Activated gamma-delta T cell treated with Interleukin-2 at 50 U/mL for 16 hours (primary cell): ENCODE results near the gene FOXC1.

Experiments used
- DNase-seq: peaks from one replicate; pipeline ENCODE4 v3.0.0-alpha.2; 2020

The FOXC1 gene

GRCh38 chr6:1584996-1585668 lies 24.6 kb upstream of the FOXC1 start:
- no peak for DNase-seq

GRCh38 chr6:1585669-1586049 lies 24.1 kb upstream of the FOXC1 start:
- DNase-seq, result no peak

GRCh38 chr6:1586256-1586655 lies 23.5 kb upstream of the FOXC1 start:
- no peak for DNase-seq

- no peak for DNase-seq
Observed at GRCh38 chr6:1586861-1587450, 22.8 kb upstream of the FOXC1 start.

DNA sequence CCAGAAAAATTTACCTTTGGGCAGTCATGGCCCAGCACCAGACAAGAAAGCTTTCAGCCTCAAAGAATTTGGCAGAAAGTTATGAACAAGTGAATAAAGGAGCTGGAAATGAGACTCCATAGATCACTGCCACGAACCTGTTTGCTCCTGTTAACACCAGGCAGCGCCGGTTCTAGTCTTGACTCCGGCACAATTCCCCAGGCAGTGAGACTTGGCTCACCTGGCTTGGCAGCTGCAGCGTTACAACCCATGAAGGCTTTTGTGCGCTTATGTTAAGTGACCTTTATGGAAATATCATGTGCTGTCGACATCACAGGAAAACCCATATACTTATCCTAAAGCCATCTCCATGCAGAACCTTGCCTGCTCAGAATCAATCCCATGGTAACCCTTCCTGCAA lies 22.2 kb upstream of the FOXC1 start:
- DNase-seq, result no peak

DNA sequence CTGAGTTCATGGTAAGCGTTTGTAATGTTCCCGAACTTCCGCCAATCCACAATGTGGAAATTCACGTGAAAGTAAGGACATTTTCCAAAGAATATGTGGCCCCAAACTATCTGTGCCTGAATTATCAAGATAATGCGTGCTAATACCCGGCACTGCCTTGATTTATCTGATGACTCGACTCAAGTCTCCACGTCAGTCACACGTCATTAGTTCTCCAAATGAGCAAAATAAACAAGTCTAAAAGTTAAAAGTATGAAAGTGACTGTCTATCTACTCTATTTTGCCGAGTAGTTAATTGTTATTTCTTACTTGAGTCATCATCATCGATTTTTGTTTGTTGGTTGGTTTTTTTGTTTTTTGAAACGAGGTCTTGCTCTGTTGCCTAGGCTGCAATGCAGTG lies 21.7 kb upstream of the FOXC1 start:
- DNase-seq, result no peak

DNA sequence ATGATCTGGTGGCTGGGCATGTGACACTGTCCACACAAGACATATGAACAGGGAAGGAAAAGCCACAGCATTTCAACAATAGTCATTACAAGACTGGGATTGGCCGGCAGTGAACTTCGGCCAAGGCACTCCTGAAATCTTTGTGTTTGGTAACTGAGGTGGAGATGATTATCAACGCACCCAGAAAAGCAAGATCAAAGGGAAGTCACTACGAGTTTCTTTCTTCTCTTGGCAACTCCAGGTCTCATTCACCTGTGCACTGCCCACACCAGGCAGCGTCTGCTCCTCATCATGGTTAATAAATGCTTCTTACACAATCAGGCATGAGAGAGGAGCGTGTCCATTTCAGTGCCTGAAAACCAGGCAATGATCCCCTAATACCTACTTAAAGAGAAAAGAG lies 20.5 kb upstream of the FOXC1 start:
- DNase-seq, result no peak

DNA sequence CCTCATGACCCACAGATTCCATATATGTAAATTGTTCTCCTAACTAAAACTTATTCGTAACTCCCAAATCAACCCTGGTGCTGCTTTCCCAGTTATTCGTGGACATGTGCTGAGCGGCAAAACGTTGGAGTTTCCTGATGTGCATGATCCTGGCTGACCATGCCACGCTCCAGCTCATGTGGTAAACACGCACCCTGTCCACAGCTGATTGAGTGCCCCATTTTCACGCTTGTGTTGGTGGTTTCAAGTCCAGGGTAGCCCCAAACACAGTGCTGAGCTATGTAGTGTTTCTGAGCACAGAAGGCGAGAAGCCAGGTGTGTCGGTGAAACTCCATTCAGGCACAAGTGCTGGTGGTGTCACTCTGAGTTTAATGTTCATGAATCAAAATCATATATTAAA lies 19.1 kb upstream of the FOXC1 start:
- no peak for DNase-seq

DNA sequence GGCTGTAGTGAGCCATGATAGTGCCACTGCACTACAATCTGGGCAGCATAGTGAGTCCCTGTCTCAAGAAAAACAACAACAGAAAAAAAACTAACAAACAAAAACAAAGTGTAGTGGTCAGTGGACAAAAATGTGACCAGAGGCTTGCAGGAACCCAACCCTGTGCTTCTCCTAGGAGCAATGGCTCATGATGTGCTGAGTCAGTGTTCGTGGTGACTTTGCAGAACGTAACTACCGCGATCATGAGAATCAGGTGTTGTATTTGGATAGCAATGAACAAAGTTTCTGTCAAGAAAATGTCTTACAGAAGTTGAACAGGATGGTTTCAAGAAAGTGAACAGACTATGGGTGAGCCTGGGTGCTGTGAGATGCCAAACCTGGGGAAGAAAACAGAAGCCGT lies 18.5 kb upstream of the FOXC1 start:
- DNase-seq, result no peak

DNA sequence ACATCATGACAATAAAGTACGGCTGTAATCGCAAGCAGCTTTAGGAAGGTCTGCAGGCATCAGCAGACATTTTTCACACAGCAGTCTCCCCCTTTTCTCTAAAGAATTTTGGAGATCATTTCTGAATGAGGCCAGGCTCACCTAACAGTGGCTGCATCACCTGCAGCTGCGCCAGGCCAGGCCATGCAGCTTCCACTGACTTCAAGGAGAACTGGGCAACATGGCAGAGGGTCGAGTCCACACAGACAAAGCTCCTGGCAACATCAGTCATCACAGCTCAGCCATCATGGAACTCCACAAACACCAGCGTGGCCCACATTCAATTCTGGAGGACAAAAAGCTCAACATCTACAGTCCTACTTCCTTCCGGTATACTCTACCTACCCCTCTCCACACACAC lies 17.8 kb upstream of the FOXC1 start:
- DNase-seq, result no peak

GRCh38 chr6:1592852-1593251 lies 16.9 kb upstream of the FOXC1 start:
- no peak for DNase-seq

- DNase-seq, result no peak
Observed at GRCh38 chr6:1593286-1593957, 16.3 kb upstream of the FOXC1 start.

DNA sequence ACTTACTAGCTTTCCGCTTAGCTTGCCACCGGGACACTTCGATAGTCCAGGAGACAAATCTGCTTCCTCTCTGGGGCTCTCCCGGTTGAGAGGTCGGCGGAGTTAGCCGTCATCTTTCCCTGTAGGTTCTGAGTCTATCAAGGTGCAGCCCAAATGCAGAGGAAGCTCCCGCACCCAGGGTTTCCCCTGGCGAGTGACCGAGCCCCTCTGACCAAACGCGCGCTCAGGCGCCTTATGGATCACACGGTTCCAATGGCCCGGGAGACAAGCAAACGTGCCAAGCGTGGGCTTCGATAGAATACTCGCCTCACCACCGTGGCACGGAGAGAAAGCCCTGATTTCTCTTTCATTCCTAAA lies 15.8 kb upstream of the FOXC1 start:
- no peak for DNase-seq

- DNase-seq, result no peak
Observed at GRCh38 chr6:1594445-1595200, 15.1 kb upstream of the FOXC1 start.

GRCh38 chr6:1595271-1596087 lies 14.2 kb upstream of the FOXC1 start:
- DNase-seq, result no peak

- DNase-seq, result peak; percentile 57
Observed at GRCh38 chr6:1596088-1596852, 13.4 kb upstream of the FOXC1 start.

DNA sequence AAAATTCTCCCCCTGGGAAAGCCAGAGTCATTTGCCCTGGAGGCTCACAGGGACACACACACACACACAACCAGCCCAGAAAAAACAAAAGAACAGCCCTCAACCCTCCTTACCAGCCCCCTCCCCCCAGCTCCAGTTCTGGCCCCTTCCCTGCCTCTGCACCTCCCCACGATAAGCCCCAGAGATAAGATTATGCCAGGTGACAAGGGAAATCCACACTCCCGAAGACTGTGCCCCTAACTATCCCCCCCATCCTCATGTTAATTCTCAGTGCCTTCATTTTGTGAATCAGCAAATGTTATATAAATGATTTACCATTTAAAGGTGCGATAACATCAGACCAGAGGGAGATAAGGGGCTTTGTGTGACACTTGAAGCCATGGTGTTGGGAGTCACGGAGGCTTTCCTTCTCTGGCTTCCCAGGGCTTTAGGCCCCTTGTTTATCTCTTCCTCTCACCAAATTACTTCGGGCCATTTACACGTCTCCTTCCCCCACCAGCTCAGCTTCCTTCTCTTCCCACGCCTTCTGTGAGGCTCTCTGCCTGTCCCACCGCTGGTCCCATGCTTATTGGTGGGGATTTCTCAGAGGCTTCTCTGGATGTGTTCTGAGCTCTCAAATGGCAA lies 12.5 kb upstream of the FOXC1 start:
- no peak for DNase-seq

DNA sequence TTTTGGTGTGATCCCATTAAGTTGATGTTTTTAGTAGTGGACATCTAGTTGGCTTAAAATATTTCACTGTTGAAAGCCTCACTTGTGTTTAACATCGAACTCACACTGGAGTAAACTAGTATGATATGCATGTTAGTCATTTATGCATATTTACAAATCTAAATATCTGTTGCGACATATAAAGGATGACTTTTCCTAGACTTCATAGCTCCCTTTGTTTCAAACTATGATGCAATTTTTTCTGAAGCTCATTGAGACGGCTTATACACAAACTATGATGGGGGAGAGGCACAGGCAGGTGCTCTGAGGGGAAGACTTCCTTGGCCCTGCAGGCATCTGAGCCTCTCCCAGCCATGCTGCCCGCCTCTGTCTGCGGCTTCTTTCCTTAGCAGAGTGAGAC lies 11.8 kb upstream of the FOXC1 start:
- DNase-seq, result no peak

DNA sequence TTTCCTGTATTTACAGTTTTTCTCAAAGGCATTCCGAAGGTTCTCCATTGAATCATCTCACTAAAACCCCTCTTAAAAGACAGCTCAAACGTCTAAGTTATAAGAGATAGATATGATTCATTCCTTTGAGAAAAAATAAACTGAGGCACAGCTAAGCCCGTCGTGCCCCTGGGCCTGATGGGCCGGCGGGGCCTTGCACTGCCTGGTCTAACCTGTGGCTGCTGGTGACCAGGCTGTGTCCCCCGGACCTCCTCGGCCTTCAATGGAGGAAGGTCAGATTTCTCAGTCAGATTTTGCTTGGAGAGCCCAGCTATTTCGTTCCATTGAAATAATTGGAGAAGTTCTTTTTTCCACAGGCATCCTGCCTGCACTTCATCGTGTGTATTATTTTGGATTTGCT lies 11.3 kb upstream of the FOXC1 start:
- no peak for DNase-seq

DNA sequence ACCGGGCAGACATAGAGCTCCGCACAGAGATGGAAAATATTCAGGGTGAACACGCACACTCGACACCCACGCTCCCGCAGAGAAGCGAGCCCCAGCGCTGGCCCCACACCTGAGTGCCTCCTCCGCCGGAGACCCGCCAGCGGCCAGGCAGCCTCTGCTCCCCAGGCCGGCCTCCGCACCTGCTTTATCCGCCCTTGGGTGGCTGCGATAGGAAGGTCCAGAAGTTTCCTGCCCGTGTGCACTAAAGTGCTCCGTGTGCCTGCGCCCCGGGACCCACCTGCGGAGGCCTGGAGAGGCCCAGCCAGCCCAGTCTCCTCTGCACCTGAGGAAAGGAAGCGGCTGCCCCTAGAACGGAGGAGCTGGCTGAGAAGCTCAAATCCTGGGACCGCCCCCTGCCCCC lies 10.8 kb upstream of the FOXC1 start:
- no peak for DNase-seq

GRCh38 chr6:1599469-1599868 lies 10.2 kb upstream of the FOXC1 start:
- no peak for DNase-seq
